Mesendoderm (in vitro differentiated cells): ENCODE measurements around the gene CAMTA1.

ENCODE experiments used
- DNase-seq: peaks from one replicate; pipeline ENCODE4 v3.0.0; 2013
- H2AK5ac ChIP-seq: 2 replicates; pipeline ENCODE4 v1.6.1; 2013; ENCODE audit warnings: low read length, inconsistent platforms
- H2BK120ac ChIP-seq: 2 replicates; pipeline ENCODE4 v1.6.1; 2013; ENCODE audit warnings: low read depth, mild to moderate bottlenecking, low read length, moderate library complexity, mixed read lengths
- H2BK15ac ChIP-seq: replicated peaks from 2 replicates; pipeline ENCODE4 v1.6.1; 2013; ENCODE audit warnings: low read depth, mild to moderate bottlenecking, moderate library complexity
- H2BK5ac ChIP-seq: 2 replicates; pipeline ENCODE4 v1.6.1; 2013; ENCODE audit warnings: low read length, inconsistent platforms
- H3K18ac ChIP-seq: 2 replicates; pipeline ENCODE4 v1.6.1; 2013; ENCODE audit warnings: mild to moderate bottlenecking, low read length, mixed read lengths
- H3K23ac ChIP-seq: one replicate; pipeline ENCODE4 v1.6.1; 2013; ENCODE audit warnings: low read length
- H3K27ac ChIP-seq: 2 replicates; pipeline ENCODE4 v1.5.1; 2013; ENCODE audit warnings: low read depth, mild to moderate bottlenecking, inconsistent platforms, low read length, moderate library complexity
- H3K27me3 ChIP-seq: 2 replicates; pipeline ENCODE4 v1.6.1; 2013; ENCODE audit warnings: low read length, control low read depth, mild to moderate bottlenecking, inconsistent platforms; ENCODE audit not compliant: insufficient read depth, poor library complexity
- H3K36me3 ChIP-seq: 2 replicates; pipeline ENCODE4 v1.6.1; 2013; ENCODE audit warnings: low read length, inconsistent platforms; ENCODE audit not compliant: control insufficient read depth, insufficient read depth
- H3K4ac ChIP-seq: one replicate; pipeline ENCODE4 v1.6.1; 2013; ENCODE audit warnings: low read depth, mild to moderate bottlenecking, low read length, moderate library complexity
- H3K4me1 ChIP-seq: 2 replicates; pipeline ENCODE4 v1.6.1; 2013; ENCODE audit warnings: low read depth, low read length, inconsistent platforms; ENCODE audit not compliant: control insufficient read depth
- H3K4me2 ChIP-seq: 2 replicates; pipeline ENCODE4 v1.6.1; 2013; ENCODE audit warnings: low read length
- H3K4me3 ChIP-seq: 2 replicates; pipeline ENCODE4 v1.5.1; 2013; ENCODE audit warnings: mild to moderate bottlenecking, low read length
- H3K56ac ChIP-seq: one replicate; pipeline ENCODE4 v1.6.1; 2013; ENCODE audit warnings: low read length
- H3K79me1 ChIP-seq: 2 replicates; pipeline ENCODE4 v1.6.1; 2013; ENCODE audit warnings: low read length, inconsistent platforms
- H3K79me2 ChIP-seq: 2 replicates; pipeline ENCODE4 v1.6.1; 2013; ENCODE audit warnings: mild to moderate bottlenecking, low read length; ENCODE audit not compliant: control insufficient read depth, insufficient read depth
- H3K9ac ChIP-seq: 2 replicates; pipeline ENCODE4 v1.6.1; 2013; ENCODE audit warnings: low read length, inconsistent platforms
- H4K5ac ChIP-seq: one replicate; pipeline ENCODE4 v1.6.1; 2013; ENCODE audit warnings: low read length
- H4K8ac ChIP-seq: one replicate; pipeline ENCODE4 v1.6.1; 2013; ENCODE audit warnings: low read depth, mild to moderate bottlenecking, control low read depth, low read length, moderate library complexity
- WGBS: extraction: QIAGEN DNeasy Blood & Tissue Kit; methylation state at CpG from one replicate; pipeline ENCODE4 v1.1.7; 2013; ENCODE audit warnings: low lambda C conversion rate, missing lambda C conversion rate; ENCODE audit not compliant: insufficient coverage; ENCODE audit errors: extremely low coverage; 5-methylcytosine and 5-hydroxymethylcytosine counted together

CAMTA1 gene

DNA sequence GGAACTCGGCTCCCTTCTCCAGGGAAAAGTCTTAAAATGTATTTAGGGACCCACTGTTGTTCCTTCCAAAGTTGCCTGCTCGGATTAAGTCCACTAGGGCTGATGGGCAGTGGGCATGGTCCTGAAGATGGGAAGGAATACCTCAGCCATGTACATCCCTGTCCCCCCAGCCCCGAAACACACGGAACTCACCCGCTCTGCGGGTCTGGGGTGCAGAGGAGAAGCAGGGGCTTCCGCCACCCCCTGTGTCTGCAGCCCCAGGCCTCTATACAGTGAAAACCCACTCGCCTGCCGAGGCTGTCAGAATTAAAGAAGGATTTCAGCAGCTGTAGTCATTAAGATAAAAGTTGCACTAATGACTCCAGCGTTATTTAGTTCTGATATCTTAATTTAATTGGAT, 773.2 kb downstream of the CAMTA1 start:
- H2AK5ac ChIP-seq: no peak overlapping the region
- H4K8ac ChIP-seq: no peak overlapping the region
- H3K18ac ChIP-seq: no peak overlapping the region
- no peak overlapping the region for H2BK120ac ChIP-seq
- H3K4me1 ChIP-seq: peaks cover 2% of the 10 kb centered on the region
- H3K4me2 ChIP-seq: no peak overlapping the region
- H3K27ac ChIP-seq: no peak overlapping the region
- no peak overlapping the region for H3K9ac ChIP-seq
- peak overlapping the region; percentile 36 for H3K56ac ChIP-seq
- H3K23ac ChIP-seq: no peak overlapping the region
- H3K79me2 ChIP-seq: no peaks in the 10 kb centered on the region
- no peak for DNase-seq
- no peak overlapping the region for H3K4ac ChIP-seq
- H3K79me1 ChIP-seq: no peaks in the 10 kb centered on the region
- H3K4me3 ChIP-seq: no peak overlapping the region
- H2BK15ac ChIP-seq: no peak overlapping the region
- no peak overlapping the region for H4K5ac ChIP-seq
- H3K27me3 ChIP-seq: no peaks in the 10 kb centered on the region
- H3K36me3 ChIP-seq: no peaks in the 10 kb centered on the region
- no peak overlapping the region for H2BK5ac ChIP-seq
- WGBS: no CpG with 5 or more reads among the region's 10 CpGs

DNA sequence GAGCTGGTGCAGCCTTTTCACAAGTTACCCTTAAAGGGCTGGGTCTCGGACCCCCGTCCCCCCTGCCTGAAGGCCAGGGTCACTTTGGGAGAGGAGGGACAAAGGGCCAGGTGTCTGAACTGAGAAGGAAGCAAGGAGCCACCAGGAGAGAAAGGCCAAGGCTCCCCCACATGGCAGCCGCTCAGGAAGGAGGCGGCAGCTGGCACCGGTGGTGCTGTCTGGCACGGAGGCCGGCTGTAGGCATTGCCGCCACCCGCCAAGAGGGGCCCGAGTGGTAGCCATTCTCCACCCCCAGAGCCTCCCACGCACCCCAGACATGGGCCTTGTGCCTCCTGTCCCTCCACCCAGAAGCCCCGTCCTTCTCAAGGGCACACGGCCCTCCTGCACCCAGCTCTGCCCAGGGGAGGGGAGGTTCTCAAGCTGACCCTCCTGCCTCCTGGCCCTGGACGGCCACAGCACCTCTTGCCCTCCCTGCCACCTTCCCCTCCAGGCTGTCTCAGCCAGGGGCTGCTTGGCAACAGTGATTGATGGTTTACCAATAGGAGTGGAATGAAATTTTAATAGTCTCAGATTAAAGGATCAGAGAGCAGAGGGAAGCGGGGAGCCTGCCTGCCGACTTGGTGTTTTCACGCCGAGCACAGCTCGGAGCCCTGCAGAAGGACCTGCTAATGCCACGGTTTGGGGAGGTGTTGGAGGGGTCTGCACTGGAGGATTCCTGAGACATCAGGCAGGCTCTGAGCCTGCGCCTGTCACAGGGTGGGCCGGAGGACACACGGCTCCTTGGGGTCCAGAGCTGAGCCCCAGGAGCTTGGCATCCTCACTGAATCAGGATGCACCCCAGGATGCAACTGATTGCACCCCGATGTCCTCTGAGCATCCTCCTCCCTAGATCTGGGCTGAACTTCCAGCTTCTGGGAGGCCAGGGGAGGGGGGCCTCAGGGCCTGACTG, 773.9 kb downstream of the CAMTA1 start:
- Histone ChIP-seq H3K4me2 (no peak overlapping the region), H3K27ac (no peak overlapping the region), H4K8ac (no peak overlapping the region), H4K5ac (no peak overlapping the region), H3K79me2 (no peaks in the 10 kb centered on the region), H2BK15ac (no peak overlapping the region), H3K9ac (no peak overlapping the region), H3K36me3 (no peaks in the 10 kb centered on the region), H3K23ac (no peak overlapping the region), H3K79me1 (no peaks in the 10 kb centered on the region), H3K56ac (no peak overlapping the region), H3K4ac (no peak overlapping the region), H2BK120ac (no peak overlapping the region), H2AK5ac (no peak overlapping the region), H3K4me3 (no peak overlapping the region), H3K27me3 (no peaks in the 10 kb centered on the region), H3K18ac (no peak overlapping the region), H3K4me1 (peaks cover 2% of the 10 kb centered on the region), H2BK5ac (no peak overlapping the region)
- DNase-seq: no peak
- no CpG with 5 or more reads among the region's 24 CpGs for WGBS

DNA sequence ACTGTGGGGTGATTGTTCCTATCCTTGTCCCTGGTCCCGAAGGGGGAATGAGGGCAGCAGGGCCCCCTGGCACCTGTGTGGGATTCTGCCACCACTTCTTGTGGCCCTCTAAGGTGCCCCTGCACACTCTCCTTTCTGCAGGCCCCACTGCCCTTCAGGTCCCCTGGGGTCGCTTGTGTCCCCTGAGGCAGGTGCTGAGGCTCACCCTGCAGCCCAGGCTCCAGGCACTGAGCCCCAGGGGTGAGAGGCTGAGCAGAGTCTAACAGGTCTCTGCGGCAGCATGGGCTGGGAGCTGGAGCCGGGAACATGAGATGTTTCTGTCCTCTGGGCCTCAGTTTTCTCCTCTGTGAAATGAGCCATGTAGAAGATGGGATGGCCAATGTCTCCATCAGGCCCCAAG, 774.9 kb downstream of the CAMTA1 start:
- no peak overlapping the region for H2AK5ac ChIP-seq
- DNase-seq: no peak
- H3K9ac ChIP-seq: no peak overlapping the region
- no peaks in the 10 kb centered on the region for H3K4me1 ChIP-seq
- H3K4me3 ChIP-seq: no peak overlapping the region
- WGBS: no CpG with 5 or more reads among the region's 4 CpGs
- H3K27ac ChIP-seq: no peak overlapping the region
- no peaks in the 10 kb centered on the region for H3K27me3 ChIP-seq
- no peak overlapping the region for H2BK5ac ChIP-seq
- no peaks in the 10 kb centered on the region for H3K79me2 ChIP-seq
- H2BK15ac ChIP-seq: no peak overlapping the region
- no peak overlapping the region for H4K8ac ChIP-seq
- no peaks in the 10 kb centered on the region for H3K36me3 ChIP-seq
- H3K4ac ChIP-seq: no peak overlapping the region
- no peak overlapping the region for H4K5ac ChIP-seq
- H3K23ac ChIP-seq: no peak overlapping the region
- H3K18ac ChIP-seq: no peak overlapping the region
- no peaks in the 10 kb centered on the region for H3K79me1 ChIP-seq
- no peak overlapping the region for H2BK120ac ChIP-seq
- H3K4me2 ChIP-seq: no peak overlapping the region
- H3K56ac ChIP-seq: no peak overlapping the region

DNA sequence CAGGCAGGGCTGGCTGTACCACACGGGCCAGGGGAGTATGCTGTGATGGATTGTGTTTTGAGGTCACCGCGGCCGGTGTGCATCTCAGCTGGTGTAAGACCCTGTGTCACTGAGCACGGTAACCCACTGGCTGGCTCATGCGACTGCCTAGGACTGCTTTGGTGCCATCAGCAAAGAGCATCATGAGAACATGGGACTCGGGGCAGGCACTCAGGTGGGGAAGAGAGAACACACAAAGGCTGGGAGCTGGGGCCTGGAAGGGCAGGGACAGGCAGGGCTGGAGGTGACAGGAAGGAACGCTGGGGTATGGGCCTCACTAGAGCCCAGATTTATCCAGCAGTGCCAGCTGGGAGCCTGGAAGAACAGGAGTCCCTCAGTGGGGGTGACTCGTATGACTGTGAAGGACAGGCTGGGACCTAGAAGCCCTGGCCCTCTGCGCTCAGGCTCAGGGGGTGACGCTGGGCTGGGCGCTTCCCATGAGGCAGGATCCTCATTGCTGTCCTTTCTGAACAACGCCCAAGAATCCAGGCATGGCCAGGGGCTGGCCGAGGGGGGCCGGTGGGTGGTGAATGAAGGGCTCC, 775.4 kb downstream of the CAMTA1 start:
- no peak overlapping the region for H2BK5ac ChIP-seq
- WGBS: no CpG with 5 or more reads among the region's 15 CpGs
- H3K9ac ChIP-seq: no peak overlapping the region
- H3K4me2 ChIP-seq: no peak overlapping the region
- no peak overlapping the region for H3K27ac ChIP-seq
- H3K4me3 ChIP-seq: no peak overlapping the region
- no peak overlapping the region for H3K18ac ChIP-seq
- H3K36me3 ChIP-seq: no peaks in the 10 kb centered on the region
- H2BK120ac ChIP-seq: no peak overlapping the region
- no peaks in the 10 kb centered on the region for H3K79me2 ChIP-seq
- no peak overlapping the region for H4K5ac ChIP-seq
- no peak for DNase-seq
- H3K4me1 ChIP-seq: no peaks in the 10 kb centered on the region
- H3K27me3 ChIP-seq: no peaks in the 10 kb centered on the region
- H2AK5ac ChIP-seq: no peak overlapping the region
- H3K79me1 ChIP-seq: no peaks in the 10 kb centered on the region
- H3K23ac ChIP-seq: peak overlapping the region; percentile 24
- no peak overlapping the region for H4K8ac ChIP-seq
- no peak overlapping the region for H3K4ac ChIP-seq
- no peak overlapping the region for H3K56ac ChIP-seq
- no peak overlapping the region for H2BK15ac ChIP-seq

DNA sequence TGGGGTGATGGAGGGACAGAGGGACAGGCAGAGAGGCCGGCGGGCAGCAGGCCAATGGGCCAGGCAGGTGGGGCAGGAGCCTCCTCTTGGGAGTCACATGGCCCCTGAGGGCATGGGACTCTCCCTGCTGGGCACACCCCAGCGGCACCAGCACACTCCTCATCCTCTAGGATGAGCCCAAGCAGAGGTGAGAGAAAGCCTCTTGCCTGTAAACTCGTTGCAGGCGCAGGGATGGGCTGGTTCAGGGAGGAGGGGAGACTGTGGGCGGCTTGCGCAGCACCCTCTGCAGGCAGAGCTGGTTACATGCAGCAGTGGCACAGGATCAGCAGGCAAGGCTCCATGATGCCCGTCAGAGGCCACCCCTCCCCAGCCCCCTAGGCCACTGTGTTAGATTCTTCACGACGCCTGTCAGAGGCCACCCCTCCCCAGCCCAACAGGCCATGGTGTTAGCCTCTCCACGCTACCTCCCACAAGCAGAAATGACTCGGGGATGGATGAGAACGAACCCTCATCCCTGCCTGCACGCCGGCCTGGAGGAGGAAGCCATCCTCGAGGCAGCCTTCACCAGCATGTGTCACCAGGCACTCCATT, 776.2 kb downstream of the CAMTA1 start:
- H3K27me3 ChIP-seq: no peaks in the 10 kb centered on the region
- no peak overlapping the region for H4K8ac ChIP-seq
- no peak overlapping the region for H4K5ac ChIP-seq
- peak; percentile 89 for DNase-seq
- H2BK120ac ChIP-seq: no peak overlapping the region
- no peaks in the 10 kb centered on the region for H3K79me2 ChIP-seq
- H3K4ac ChIP-seq: no peak overlapping the region
- no peak overlapping the region for H3K23ac ChIP-seq
- no peaks in the 10 kb centered on the region for H3K36me3 ChIP-seq
- no peak overlapping the region for H2AK5ac ChIP-seq
- H3K4me1 ChIP-seq: no peaks in the 10 kb centered on the region
- no peak overlapping the region for H2BK15ac ChIP-seq
- no peaks in the 10 kb centered on the region for H3K79me1 ChIP-seq
- H3K18ac ChIP-seq: no peak overlapping the region
- no peak overlapping the region for H2BK5ac ChIP-seq
- no CpG with 5 or more reads among the region's 16 CpGs for WGBS
- no peak overlapping the region for H3K4me2 ChIP-seq
- no peak overlapping the region for H3K4me3 ChIP-seq
- H3K27ac ChIP-seq: no peak overlapping the region
- H3K9ac ChIP-seq: no peak overlapping the region
- H3K56ac ChIP-seq: no peak overlapping the region
